LoVo (cell line): ENCODE results near the gene COL23A1.
"Not testable (repeated sequence)": the region's sequence is repeated elsewhere in the genome, so short reads cannot be mapped to it uniquely, and the experiment has no call there.

ENCODE experiments used
- DNase-seq: peaks from one replicate; pipeline ENCODE4 v3.0.0-alpha.2; 2016; ENCODE audit warnings: low spot score

The COL23A1 gene

DNA sequence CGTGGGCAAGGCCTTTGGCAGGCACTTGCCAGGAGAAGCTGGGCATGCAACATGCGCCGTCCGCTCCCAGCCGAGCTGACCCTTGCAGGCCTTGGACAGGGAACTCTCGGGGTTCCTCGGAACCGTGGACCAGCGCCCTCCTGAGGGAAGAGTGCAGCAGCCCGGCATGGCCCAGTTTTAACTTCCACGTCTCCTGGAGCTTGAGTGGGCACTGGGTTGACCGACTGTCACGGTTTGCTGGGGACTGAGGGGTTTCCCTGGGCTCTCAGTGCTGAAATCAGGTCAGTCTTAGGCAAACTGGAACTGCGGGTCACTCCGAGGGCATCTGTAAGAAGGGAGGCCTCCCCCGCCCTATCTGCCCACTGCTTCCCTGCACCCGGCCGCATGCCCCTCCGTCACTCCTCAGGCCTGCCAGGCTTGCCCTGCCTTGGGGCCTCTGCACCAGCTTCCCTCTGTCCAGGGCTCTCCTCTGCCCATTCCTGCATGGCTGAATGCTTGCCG is 270.6 kb downstream of the COL23A1 start:
- no peak for DNase-seq

DNA sequence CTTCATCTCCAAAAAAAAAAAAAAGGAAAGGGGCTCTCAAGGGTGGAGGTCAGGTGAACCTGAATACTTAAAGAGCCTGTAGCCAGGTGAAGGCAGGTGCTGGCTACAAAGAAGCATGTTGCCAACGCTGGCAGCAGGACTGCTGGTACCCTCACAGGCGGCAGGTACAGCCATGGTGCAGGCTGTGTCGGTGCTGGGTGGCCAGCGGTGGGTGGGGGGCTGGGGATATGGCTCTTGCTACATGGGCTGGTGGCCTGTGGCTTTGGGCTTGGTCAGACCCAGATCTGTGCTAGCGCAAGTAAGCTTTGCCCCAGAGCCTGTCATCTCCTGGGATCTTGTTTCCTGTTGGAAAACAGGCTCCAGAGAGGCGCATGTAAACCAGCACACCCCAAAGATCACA is 271.3 kb downstream of the COL23A1 start:
- no peak for DNase-seq

DNA sequence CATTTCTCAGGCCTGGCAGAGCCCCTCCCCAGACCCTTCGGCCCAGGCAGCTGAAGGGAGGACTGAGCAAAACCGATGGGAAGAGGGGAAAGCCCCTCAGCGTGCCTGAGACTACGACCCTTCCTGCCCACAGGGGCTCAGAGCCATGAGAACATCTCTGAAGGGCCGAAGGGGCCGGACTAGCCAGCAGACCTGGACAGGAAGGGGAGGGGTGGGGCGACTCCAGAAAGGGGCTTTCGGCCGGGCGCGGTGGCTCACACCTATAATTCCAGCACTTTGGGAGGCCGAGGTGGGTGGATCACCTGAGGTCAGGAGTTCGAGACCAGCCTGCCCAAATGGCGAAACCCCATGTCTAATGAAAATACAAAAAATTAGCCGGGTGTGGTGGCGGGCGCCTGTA is 271.8 kb downstream of the COL23A1 start:
- DNase-seq, result no peak

DNA sequence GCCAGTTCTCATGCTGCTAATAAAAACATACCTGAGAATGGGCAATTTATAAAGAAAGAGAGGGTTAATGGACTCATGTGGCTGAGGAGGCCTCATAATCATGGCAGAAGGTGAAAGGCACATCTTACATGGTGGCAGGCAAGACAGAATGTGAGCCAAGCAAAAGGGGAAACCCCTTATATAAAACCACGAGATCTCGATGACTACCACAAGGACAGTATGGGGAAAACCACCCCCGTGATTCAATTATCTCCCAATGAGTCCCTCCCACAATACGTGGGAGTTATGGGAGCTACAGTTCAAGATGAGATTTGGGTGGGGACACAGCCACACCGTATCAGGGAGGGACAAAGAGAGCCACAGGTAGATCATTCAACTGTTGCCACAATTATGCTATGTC is 272.5 kb downstream of the COL23A1 start:
- DNase-seq, result not testable (repeated sequence)

DNA sequence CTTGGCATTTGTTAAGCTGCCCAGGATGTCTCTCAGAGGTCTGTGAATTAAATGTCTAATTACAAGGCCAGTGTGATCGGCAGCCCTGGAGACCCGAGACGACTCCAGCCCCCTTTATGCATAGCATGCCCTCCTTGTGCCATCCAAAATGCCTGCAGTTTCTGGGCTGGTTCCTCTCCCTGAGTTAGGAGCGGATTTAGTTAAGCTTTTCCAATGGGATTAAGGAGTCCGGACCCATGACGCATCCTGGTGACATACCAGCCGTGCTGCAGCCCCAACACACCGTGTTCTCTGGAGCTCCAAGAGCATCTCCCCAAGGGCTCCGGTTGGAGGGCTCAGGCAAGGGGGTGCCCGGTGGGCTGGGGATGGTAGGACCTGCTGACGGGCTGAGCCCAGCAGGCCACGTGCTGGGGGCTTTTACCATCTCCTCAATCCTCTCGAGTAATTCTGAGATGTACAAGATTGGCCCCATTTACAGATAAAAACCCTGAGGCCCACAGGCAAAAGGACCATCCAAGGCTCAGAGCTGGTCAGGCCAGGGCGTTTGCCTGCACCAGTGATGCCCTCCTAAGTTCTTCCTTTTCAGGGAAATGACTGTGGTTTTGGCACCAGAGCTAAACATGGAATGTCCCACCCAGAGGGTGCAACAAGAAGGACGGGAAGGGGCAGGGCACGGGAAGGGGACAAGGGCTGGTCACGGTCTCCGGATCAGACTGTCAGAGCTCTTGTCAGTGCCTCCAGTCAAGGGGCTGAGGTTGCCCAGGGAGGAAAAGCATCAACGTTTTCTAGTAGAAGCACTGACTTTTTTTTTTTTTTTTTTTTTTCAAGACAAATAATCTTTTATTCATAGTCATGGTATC is 275.0 kb downstream of the COL23A1 start:
- DNase-seq, result no peak

DNA sequence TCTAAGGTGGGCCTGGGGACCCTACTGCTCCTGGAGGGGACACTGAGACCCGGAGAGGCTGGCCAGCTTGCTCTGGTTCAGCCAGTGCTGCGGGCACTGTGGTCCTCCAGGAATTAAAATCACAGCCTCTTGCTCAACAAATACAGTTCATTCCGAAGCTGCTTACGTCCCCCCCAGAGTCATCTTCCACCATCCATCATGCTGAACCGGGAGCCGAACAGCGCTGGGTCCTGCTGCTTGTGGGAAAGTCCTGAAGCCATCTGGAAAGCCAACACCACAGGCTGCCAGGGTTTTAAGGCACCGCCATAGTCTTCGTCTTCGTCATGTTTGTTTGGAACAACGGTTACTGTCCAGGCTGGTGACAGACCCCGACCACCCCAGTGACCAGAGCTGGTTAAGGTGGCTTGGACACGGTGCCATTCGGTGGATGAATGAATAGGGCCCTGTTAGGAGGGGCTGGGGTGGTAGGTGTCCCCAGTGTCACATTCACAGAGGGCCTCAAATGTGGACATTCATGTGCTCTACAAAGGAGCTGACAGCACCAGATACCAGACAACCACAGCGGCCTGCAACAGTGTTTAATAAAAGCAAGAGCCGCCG is 276.0 kb downstream of the COL23A1 start:
- no peak for DNase-seq

DNA sequence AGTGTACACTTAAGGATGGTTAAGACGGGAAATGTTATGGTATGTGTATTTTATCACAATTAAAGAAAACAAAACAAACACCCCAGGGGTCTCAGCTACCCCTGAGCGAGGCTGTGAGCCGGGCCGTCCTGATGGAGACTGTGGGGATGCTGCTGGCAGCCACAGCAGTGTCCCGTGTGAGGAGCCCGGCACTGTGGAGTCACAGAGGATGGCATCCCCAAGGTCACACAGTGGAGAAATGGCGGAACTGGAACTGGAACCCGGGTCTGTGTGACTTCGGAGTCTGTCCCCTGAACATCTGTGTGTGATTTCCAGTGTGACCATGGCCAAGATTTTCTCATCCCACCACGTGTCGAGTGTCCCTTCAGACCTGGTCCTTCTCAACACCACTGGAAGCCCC is 276.9 kb downstream of the COL23A1 start:
- DNase-seq, result no peak

DNA sequence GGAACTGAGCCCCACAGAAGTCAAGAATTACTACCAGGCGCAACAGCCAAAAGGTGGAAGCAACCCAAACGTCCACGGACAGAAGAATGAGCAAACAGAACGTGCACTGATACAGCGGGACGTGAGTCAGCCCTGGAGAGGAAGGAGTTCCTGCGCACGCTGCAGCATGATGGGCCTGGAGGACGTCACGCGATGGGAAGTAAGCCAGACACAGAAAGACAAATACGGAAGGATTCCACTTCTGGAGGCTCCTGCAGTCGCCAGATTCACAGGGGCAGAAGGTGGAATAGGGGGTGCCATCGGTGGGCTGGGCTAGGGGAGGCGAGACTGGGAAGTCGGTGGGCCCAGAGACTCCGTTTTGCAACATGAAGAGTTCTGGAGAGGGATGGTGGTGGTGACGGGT is 277.3 kb downstream of the COL23A1 start:
- no peak for DNase-seq

DNA sequence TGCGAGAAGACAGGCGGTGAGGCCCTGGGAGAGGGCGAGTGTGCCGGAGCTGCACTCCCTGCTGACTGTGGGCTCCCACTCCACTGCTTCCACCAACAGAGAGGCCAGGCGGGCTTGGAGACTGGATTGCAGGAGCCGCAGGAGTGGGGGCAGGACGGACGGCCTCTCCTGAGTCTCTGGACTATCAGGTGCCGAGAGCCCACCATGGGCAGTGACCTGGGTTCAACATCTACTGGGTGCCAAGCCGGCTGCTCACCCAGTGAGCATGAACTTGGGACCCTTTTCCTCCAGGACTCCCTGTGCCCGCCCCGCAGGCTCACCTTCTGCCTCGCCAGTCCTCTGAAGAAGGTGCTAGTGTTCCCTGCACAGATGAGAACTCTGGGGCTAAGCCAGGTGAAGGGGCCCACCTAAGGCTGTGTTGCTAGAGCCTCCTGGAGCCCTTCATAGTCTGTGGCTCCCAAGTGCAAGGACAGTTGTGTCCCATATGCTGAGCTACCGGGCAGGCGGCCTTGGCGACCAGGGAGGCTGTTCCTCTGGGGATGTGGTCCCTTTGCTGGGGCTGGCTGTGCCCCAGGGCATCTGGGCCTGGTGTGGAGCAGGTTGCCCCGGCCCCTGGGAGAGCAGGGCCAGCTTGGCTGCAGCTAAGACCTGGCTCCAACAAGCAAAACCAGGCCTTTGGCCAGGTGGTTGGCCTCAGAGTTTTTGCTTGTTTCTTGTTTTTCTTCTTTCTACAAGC is 279.9 kb downstream of the COL23A1 start:
- DNase-seq, result no peak

DNA sequence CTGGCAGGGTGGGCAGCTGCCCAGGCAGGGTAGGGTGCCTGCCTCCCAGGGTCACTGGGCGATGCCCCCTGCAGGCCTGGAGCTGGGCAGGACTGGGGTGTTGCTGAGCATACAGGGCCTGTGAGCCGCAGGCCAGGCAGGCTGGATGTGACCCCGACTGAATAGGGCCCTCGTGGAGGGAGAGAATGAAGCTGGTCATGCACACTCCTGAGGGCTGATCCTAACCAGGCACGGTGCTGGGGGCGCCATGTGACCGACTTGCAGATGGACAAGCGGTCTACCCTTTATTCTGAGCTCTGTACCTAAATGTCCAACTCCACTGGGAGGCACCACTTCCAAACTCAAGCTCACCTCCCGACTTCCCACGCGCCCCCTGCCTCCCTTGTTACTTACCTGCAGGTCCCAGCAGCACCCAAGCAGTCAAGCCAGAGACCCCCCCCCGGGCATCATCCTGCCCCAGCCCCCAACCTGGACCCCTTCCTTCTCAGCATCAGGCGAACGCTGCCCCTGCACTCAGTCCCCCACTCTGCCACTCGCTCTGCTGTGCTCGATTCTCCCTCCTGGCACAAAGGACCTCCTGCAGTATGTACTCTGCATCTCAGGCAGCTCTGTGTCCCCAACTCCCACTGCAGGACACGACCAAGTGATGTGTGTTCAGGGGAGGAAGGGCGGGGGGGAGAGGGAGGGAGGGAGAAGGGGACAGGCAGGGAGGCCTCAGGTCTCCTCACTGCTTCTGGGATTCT is 280.8 kb downstream of the COL23A1 start:
- no peak for DNase-seq

DNA sequence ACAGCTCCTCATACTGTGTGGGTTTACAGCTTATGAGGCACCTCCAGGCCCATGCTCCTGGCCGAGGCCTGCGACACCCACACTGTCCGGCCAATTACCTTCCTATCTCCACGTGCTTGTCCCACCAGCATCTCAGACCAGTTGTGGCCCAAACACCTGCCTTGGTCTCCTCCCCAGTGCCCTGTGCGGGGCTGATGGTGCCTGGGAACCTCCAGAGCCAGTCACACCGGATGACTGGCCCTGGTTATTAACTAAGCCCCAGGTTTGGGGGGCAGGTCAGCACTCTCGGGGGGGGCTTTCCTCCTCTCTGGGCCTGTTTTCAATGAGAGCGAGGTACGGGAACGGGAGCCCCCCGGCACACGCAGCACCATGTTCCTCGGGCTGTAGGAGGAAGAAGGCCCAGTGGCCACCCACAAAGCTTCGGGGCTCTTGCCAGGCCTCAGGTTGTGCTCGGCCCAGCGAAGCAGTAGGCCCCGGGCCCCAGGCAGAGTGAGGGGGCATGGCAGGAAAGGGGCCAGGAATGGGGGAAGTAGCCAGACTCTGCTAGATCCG is 281.6 kb downstream of the COL23A1 start:
- DNase-seq, result no peak

DNA sequence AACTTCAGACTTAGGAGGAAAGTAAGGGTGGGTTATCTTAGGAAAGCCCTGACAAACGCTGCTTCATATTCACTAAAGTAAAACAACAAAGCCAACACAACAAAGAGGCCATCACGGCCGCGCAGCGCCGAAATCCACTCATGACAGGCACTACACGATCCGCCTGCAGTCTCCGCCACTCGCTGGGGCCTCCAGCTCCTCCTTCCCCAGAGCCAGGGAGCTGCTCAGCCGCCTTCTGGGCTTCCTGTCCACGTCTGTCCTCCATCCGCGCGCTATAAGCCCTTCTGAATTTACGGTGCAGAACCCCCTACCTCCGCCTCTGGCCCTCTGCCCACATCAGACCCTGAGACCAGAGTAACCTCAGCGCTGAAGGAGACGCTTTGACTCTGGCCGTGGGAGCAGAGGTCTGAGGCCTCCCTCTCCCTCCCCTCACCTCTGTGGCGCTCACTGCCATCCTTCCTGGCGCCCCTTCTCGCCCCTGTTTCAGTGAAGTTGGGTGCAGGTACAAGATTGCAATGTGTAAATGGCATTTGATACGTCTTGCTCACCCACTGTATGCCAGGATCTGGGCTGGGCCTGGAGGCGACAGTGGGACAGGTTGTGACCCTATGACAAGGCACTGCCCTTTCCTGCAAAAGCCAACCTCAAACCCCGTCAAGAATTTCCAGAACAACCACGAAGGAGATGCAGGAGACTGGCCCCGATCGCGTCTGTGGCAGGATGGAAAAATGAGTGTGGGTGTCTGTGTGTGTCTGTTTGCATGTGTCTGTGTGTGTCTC is 282.7 kb downstream of the COL23A1 start:
- no peak for DNase-seq

DNA sequence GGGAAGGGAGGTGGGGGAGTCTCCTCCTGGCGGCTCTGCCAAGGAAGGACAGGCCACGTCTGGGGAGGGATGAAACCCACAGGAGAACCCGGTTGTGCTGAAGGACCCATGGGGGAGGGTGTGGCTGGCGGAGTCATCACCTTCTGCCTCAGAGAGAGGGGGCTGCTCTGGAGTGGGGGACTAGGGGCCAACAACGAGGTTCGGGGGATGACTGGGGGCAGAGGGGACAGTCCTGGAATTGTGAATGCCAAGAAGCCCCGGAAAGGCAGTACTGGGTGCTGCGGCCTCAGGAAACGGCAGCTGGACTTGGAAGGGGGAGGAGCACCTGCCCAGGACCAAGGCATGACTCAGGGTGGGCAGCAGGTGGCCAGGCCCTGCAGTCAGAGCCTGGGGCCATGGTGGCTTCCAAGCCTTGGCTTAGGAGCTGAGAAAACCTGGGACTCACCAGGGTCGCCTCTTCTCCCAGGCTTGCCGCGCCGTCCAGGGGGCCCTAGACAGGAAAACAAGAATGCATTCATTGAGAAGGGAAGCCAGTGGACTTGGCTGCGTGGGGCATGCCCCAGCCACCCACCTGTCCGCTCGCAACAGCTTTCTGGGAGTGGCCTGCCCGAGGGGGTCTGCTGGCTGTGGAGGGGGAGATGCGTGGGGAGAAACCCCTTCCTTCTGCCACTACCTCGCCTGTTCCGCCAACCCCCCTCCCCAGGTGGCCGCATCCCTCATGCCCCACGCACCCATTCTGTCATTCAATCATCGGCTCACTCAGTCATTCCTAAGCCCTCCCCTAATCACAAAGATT is 283.6 kb downstream of the COL23A1 start:
- DNase-seq, result no peak

DNA sequence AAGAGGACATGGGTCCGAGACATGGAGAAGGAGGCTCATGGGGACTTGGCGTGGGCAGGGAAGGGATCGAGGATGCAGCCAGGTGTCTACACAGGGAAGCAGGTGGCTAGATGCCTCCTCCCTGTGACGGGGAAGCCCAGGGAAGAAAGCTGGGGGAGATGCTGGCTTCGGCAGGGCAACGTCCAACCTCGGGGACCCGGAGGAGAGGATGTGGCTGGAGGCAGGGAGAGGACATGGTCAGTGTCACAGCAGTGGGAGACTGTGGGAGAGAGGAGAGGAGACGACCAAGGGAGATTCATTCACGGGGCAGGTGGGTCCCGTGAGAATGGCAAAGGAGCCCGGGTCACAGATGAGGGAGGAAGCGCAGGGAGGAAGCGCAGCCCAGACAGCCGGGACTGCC is 284.4 kb downstream of the COL23A1 start:
- DNase-seq, result no peak

DNA sequence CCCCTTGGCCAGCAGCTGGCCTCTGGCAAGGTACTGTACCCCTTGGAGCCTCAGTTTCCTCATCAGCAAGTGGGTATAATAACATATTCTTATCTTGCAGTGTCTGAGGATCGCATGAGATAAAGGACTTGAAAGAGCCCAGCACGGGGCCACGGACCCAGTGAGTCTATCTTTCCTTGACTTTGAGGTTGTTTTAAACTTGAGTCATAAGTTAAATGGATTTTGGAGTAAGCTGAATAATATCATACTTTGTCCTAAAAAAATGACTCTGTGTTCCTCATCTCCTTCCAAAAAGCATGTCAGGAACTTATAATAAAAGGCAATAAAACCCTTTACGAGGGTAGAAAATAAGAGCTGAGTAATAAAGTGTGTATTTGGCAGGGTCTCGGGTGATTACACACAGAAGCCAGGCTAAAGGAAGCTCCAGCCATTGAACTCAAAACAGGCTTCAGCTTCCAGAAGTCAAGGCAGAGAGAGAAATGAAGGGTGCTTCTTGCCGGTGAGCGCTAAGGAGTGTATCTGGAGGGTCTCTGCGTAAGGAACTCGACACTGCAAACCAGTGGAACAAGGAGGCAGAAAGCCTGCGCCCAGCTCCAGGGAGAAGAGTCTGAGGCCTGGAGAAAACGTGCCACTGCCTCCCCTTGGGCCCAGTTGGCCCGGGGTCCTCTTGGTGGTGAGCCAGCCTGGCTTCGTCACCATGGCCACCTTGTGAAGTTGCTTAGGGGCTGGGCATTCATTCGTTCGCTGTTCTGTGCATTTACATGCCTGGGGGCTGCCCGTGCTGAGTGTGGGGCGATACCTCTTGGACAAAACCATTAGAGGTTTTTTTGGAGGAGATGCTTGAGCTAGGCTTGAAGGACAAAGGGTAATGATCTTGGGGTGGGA is 285.2 kb downstream of the COL23A1 start:
- DNase-seq, result peak; percentile 38

DNA sequence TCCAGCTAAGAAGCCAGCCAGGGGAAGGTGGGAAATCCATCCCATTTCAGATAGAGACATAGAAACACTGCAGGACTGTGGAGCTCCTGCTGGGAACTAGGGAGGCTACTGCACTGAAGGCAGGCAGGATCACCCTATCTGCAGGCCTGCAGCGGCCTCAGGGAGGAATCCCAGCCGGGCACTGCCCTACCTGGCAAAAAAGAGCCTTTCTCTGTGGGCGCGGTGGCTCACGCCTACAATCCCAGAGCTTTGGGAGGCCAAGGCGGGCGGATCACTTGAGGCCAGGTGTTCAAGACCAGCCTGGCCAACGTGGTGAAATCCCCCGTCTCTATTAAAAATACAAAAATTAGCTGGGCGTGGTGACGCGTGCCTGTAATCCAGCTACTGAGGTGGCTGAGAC is 286.2 kb downstream of the COL23A1 start:
- no peak for DNase-seq

DNA sequence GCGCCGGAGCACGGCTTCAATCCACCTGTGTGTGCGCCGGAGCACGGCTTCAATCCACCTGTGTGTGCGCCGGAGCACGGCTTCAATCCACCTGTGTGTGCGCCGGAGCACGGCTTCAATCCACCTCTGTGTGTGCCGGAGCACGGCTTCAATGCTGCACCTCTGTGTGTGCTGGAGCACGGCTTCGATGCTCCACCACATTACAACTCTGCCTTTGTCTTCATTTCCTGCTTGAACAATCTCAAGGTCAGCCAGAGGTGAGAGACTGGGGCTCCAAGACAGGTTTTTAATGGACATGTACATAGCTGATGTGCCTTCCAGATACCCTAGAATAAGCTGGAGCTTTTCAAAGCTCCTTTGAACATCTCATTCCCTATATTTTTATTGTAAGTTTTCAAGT is 287.9 kb downstream of the COL23A1 start:
- not testable (repeated sequence) for DNase-seq

DNA sequence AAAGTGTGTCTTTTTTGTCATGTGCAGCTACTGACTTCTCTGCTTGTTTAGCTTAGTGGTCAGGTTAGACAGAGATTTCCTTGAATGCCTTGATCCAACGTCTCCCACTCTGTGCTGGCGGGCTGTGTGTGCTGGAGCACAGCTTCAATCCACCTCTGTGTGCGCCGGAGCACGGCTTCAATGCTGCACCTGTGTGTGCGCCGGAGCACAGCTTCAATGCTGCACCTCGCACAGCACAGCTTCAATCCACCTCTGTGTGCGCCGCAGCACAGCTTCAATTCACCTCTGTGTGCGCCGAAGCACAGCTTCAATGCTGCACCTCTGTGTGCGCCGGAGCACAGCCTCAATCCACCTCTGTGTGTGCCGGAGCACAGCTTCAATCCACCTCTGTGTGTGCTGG is 288.6 kb downstream of the COL23A1 start:
- no peak for DNase-seq

DNA sequence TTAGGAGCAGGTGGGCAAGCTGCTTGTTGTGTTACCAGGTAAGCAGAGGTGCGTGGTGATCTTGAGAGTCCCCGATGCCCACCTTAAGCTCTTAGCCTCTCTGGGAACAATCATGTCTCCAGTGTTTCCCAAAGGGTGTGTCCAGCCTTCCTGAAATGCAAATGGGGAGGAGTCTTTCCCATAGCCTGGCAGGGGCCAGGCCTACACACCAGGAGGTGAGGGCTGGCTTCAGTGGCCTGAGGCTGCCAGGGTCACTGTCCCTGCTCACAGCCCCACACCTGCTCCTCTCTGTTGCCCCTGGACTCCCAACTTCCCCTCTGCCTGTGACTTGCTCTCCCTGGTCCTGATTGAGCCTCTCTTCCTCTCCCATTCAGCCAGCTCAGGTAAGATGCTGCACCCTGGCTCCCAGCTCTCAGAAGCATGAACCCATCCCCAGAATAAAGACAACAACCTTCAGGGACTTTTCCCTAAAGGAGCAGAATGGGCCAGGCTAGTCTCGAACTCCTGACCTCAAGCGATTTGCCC is 291.8 kb downstream of the COL23A1 start:
- DNase-seq, result no peak
